CD4-positive, alpha-beta T cell treated with Interleukin-6 for 4 hours (primary cell): ENCODE results near the gene TBCE.
A peak's percentile ranks its signal among the peaks of the same experiment; 100 is the strongest.

ENCODE experiments used
- DNase-seq: peaks from one replicate; pipeline ENCODE4 v3.0.0-alpha.2; 2020; ENCODE audit warnings: mixed read lengths

Gene TBCE

GRCh38 chr1:235410467-235410866 lies 43.2 kb downstream of the TBCE start:
- DNase-seq, result no peak

GRCh38 chr1:235411489-235412486 lies 44.6 kb downstream of the TBCE start:
- DNase-seq, result no peak

GRCh38 chr1:235415008-235415904 lies 48.0 kb downstream of the TBCE start:
- DNase-seq, result peak; percentile 71

GRCh38 chr1:235416662-235417049 lies 49.4 kb downstream of the TBCE start:
- DNase-seq, result no peak

- DNase-seq, result peak; percentile 72
Measured at GRCh38 chr1:235417086-235417697, 50.0 kb downstream of the TBCE start.

- DNase-seq, result no peak
Measured at GRCh38 chr1:235421751-235422150, 54.5 kb downstream of the TBCE start.

- peak; percentile 2 for DNase-seq
Measured at GRCh38 chr1:235423214-235423652, 56.0 kb downstream of the TBCE start.

GRCh38 chr1:235424092-235424491 lies 56.9 kb downstream of the TBCE start:
- DNase-seq, result no peak

GRCh38 chr1:235425357-235425756 lies 58.1 kb downstream of the TBCE start:
- DNase-seq, result no peak

- no peak for DNase-seq
Measured at GRCh38 chr1:235426143-235426542, 58.9 kb downstream of the TBCE start.

GRCh38 chr1:235426680-235427079 lies 59.5 kb downstream of the TBCE start:
- DNase-seq, result no peak

GRCh38 chr1:235427447-235427846 lies 60.2 kb downstream of the TBCE start:
- DNase-seq, result no peak

GRCh38 chr1:235429143-235429542 lies 61.9 kb downstream of the TBCE start:
- DNase-seq, result no peak

- no peak for DNase-seq
Measured at GRCh38 chr1:235430991-235431390, 63.8 kb downstream of the TBCE start.

- no peak for DNase-seq
Measured at GRCh38 chr1:235434001-235434400, 66.8 kb downstream of the TBCE start.

GRCh38 chr1:235441159-235441685 lies 74.0 kb downstream of the TBCE start:
- DNase-seq, result no peak

- no peak for DNase-seq
Measured at GRCh38 chr1:235442788-235443429, 75.7 kb downstream of the TBCE start.

- DNase-seq, result no peak
Measured at GRCh38 chr1:235448616-235449015, 81.4 kb downstream of the TBCE start.

GRCh38 chr1:235450433-235450832 lies 83.2 kb downstream of the TBCE start:
- DNase-seq, result no peak

- no peak for DNase-seq
Measured at GRCh38 chr1:235450886-235451483, 83.8 kb downstream of the TBCE start.

GRCh38 chr1:235454021-235454420 lies 86.8 kb downstream of the TBCE start:
- DNase-seq, result no peak

- no peak for DNase-seq
Measured at GRCh38 chr1:235455097-235455496, 87.9 kb downstream of the TBCE start.
